ENCODE measurements around the gene TMEM91.

GRCh38 chr19:41344162-41344561 is 32.2 kb upstream of the TMEM91 start:
- no peak for TF ChIP-seq CTCF (IDR thresholded peaks at IDR 0.05; ENCODE audit: low read length)
- TF ChIP-seq EZH2 (IDR thresholded peaks at IDR 0.05; ENCODE audit: borderline replicate concordance, low read length): no peak

Data from OCI-LY1 (cell line).